Neural cell (in vitro differentiated cells): Measurements from ENCODE around the gene RPL36A.

ENCODE experiments used
- CTCF ChIP-seq: fragments of 450-650 bp; IDR thresholded peaks from 2 replicates; pipeline ENCODE4 v1.5.1; 2014; ENCODE audit warnings: antibody characterized with exemption, mild to moderate bottlenecking, moderate library complexity; ENCODE audit not compliant: poor library complexity, severe bottlenecking
- EZH2 ChIP-seq: fragments of 200-600, 300-800 bp; shearing (Covaris generic), sonication (generic); IDR thresholded peaks from 2 replicates; pipeline ENCODE4 v1.6.1; 2014; ENCODE audit warnings: antibody characterized with exemption, low read length, borderline replicate concordance, mild to moderate bottlenecking; ENCODE audit not compliant: insufficient read depth, poor library complexity, severe bottlenecking
- POLR2AphosphoS5 ChIP-seq: IDR thresholded peaks from 2 replicates; pipeline ENCODE4 v1.6.1; 2012
- RAD21 ChIP-seq: fragments of 450-650 bp; conservative IDR thresholded peaks from 2 replicates; pipeline ENCODE4 v1.6.1; 2014; ENCODE audit warnings: antibody characterized with exemption, mild to moderate bottlenecking, moderate library complexity
- TAF1 ChIP-seq: IDR thresholded peaks from 2 replicates; pipeline ENCODE4 v1.6.1; 2012; ENCODE audit warnings: low read depth

DNA sequence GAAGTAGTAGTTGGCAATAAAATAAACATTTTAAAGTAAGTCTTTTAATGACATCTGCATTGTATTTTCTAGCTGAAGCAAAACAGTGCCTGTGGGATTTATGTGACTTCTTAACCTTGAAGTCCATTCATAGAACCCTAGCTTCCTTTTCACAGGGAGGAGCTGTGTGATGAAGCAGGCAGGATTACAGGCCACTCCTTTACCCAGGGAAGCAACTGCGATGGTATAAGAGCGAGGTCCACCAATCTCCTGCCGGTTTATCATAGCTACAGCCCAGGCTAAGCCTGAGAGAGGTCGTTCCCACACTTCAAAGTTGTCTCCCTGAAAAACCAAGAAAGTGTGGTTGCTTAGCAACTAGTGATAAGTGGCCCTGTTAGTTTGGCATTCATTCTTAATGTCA lies 7.0 kb downstream of the RPL36A start:
- no peak for TF ChIP-seq CTCF
- TF ChIP-seq RAD21: no peak
- TF ChIP-seq EZH2: no peak
- TF ChIP-seq TAF1: no peak
- TF ChIP-seq POLR2AphosphoS5: no peak
